Measurements from ENCODE around the gene NXN.
"Not testable (repeated sequence)": the region's sequence is repeated elsewhere in the genome, so short reads cannot be mapped to it uniquely, and the experiment has no call there.

The NXN gene

DNA sequence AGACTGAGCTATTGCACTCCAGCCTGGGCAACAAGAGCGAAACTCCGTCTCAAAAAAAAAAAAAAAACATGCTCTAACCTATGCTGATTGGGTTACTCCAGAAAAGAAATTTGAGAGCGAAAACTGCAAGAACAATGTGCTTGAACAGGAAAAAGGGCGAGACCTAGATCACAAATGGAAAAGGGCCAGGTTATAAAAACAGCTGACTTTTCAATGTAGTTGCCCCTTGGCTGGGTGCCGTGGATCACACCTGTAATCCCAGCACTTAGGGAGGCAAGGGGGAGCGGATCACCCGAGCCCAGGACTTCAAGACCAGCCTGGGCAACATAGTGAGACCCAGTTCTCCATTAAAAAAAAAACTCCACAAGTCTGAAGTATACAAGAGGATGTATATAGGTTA, 148.6 kb downstream of the NXN start:
- Histone ChIP-seq H3K36me3 (ENCODE audit: control insufficient read depth, insufficient read depth, low read length) (no peaks in the 10 kb centered on the region), H3K4me3 (replicated peaks; ENCODE audit: low read depth, low read length) (no peak overlapping the region), H3K27me3 (replicated peaks; ENCODE audit: control insufficient read depth, insufficient read depth, low read length) (no peaks in the 10 kb centered on the region)
- no peak for DNase-seq (ENCODE audit: extremely low read depth, insufficient read length)
- TF ChIP-seq, protein P1, sequence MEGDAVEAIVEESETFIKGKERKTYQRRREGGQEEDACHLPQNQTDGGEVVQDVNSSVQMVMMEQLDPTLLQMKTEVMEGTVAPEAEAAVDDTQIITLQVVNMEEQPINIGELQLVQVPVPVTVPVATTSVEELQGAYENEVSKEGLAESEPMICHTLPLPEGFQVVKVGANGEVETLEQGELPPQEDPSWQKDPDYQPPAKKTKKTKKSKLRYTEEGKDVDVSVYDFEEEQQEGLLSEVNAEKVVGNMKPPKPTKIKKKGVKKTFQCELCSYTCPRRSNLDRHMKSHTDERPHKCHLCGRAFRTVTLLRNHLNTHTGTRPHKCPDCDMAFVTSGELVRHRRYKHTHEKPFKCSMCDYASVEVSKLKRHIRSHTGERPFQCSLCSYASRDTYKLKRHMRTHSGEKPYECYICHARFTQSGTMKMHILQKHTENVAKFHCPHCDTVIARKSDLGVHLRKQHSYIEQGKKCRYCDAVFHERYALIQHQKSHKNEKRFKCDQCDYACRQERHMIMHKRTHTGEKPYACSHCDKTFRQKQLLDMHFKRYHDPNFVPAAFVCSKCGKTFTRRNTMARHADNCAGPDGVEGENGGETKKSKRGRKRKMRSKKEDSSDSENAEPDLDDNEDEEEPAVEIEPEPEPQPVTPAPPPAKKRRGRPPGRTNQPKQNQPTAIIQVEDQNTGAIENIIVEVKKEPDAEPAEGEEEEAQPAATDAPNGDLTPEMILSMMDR (IDR thresholded peaks at IDR 0.05; ENCODE audit: insufficient read depth, low read length, poor library complexity, severe bottlenecking), result no peak

DNA sequence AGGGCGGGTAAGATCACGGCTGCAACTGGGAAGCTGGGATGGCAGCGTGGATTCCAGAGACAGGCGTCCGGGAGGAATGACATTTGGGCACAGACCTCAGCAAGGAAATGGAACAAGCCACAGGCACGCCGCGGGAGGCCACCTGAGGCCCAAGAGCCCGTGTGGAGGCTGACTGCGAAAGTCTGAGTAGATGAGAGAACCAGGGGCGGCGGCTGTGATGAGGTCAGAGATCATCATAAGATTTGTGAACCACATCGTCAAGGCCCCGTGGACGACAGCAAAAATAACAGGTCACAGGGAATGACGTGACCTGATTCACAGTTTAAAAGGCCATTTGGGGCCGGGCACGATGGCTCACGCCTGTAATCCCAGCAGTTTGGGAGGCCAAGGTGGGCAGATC, 149.2 kb downstream of the NXN start:
- H3K4me3 ChIP-seq (replicated peaks; ENCODE audit: low read depth, low read length), result no peak overlapping the region
- no peaks in the 10 kb centered on the region for H3K36me3 ChIP-seq (ENCODE audit: control insufficient read depth, insufficient read depth, low read length)
- TF ChIP-seq, protein P1 (IDR thresholded peaks at IDR 0.05; ENCODE audit: insufficient read depth, low read length, poor library complexity, severe bottlenecking), result no peak
- no peaks in the 10 kb centered on the region for H3K27me3 ChIP-seq (replicated peaks; ENCODE audit: control insufficient read depth, insufficient read depth, low read length)
- DNase-seq (ENCODE audit: extremely low read depth, insufficient read length), result no peak

DNA sequence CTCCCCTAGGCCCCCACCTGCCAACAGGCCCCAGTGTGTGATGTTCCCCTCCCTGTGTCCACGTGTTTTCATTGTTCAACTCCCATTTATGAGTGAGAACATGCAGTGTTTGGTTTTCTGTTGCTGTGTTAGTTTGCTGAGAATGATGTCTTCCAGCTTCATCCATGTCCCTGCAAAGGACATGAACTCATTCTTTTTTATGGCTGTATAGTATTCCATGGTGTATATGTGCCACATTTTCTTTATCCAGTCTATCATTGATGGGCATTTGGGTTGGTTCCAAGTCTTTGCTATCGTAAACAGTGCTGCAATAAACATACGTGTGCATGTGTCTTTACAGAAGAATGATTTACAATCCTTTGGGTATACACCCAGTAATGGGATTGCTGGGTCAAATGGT, 150.0 kb downstream of the NXN start:
- H3K36me3 ChIP-seq (ENCODE audit: control insufficient read depth, insufficient read depth, low read length); H3K27me3 ChIP-seq (replicated peaks; ENCODE audit: control insufficient read depth, insufficient read depth, low read length); DNase-seq (ENCODE audit: extremely low read depth, insufficient read length): not testable (repeated sequence)

DNA sequence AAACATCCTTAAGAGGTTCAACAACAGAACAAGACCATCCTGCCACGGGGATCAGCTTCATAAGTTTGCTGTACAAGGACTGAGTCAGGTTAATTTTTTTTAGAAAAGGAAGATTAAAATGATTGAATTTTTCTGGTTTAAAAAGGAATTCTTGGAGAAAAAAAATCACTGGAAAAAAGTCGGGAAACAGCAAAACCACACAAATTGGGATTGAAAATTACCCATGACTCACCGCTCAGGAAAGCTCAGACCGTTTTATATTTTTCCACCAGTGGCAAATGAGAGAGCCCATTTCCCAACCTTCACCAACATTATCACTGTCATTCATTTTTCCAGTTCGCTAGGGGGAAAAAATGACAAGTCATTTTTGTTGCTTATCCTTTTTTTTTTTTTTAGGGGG, 150.8 kb downstream of the NXN start:
- Histone ChIP-seq H3K4me3 (replicated peaks; ENCODE audit: low read depth, low read length) (no peak overlapping the region), H3K27me3 (replicated peaks; ENCODE audit: control insufficient read depth, insufficient read depth, low read length) (no peaks in the 10 kb centered on the region), H3K36me3 (ENCODE audit: control insufficient read depth, insufficient read depth, low read length) (no peaks in the 10 kb centered on the region)
- TF ChIP-seq, protein P1 (IDR thresholded peaks at IDR 0.05; ENCODE audit: insufficient read depth, low read length, poor library complexity, severe bottlenecking), result no peak
- DNase-seq (ENCODE audit: extremely low read depth, insufficient read length), result no peak

More for the DNA sequence above, 150.0 kb downstream of the NXN start:
- H3K4me3 ChIP-seq (replicated peaks; ENCODE audit: low read depth, low read length), result not testable (repeated sequence)

DNA sequence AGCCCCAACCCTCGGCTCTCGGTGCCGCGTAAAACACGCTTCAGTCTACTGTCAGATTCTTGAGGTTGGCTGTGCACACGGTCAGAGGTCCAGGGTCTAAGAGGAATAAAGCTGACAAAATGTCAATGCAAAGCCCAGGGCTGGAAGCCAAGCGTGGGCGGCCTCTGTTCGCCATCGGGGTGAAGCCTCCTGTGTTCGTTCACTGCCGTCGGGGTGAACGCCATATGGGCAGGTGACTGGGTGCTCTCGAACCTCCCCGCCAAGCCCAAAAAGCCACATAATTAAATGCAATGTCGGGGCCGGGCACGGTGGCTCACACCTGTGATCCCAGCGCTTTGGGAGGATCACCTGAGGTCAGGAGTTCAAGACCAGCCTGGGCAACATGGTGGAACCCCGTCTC, 152.8 kb downstream of the NXN start:
- no peaks in the 10 kb centered on the region for H3K27me3 ChIP-seq (replicated peaks; ENCODE audit: control insufficient read depth, insufficient read depth, low read length)
- no peak overlapping the region for H3K4me3 ChIP-seq (replicated peaks; ENCODE audit: low read depth, low read length)
- no peaks in the 10 kb centered on the region for H3K36me3 ChIP-seq (ENCODE audit: control insufficient read depth, insufficient read depth, low read length)
- DNase-seq (ENCODE audit: extremely low read depth, insufficient read length), result no peak
- TF ChIP-seq, protein P1 (IDR thresholded peaks at IDR 0.05; ENCODE audit: insufficient read depth, low read length, poor library complexity, severe bottlenecking), result no peak

DNA sequence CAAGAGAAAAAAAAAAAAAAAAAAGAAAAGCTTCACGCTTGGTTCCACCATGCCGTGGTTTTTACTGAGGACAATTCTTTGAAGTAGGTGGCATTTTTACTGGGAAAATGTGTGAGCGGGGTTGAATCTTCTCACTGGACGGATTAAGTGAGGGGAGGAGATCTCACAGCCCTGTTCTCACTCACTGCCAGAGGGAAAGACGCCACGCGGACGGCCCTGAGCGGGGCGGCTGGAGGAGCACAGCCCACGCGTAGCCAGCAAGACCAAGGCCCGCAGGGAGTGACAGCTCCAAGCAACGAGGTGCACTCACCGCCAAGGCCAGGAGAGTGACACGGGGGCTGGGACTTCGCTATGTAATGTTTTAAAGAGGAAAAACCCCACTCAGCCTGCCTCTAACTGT, 154.4 kb downstream of the NXN start:
- TF ChIP-seq, protein P1 (IDR thresholded peaks at IDR 0.05; ENCODE audit: insufficient read depth, low read length, poor library complexity, severe bottlenecking), result no peak
- no peak for DNase-seq (ENCODE audit: extremely low read depth, insufficient read length)
- H3K4me3 ChIP-seq (replicated peaks; ENCODE audit: low read depth, low read length), result no peak overlapping the region
- H3K27me3 ChIP-seq (replicated peaks; ENCODE audit: control insufficient read depth, insufficient read depth, low read length), result no peaks in the 10 kb centered on the region
- no peaks in the 10 kb centered on the region for H3K36me3 ChIP-seq (ENCODE audit: control insufficient read depth, insufficient read depth, low read length)
